Measurements from ENCODE around the gene SLC43A2. TPM values are rescaled to one million over a fixed set of nuclear protein-coding genes. Genes with fewer than 3 reads are reported as not detected.

Gene SLC43A2
- total and polyA plus RNA-seq, 2 of the 13 experiments (the other 11 are each of a cell fraction or from before 2014, with no cell fraction given): 7.3 to 20.0 TPM

DNA sequence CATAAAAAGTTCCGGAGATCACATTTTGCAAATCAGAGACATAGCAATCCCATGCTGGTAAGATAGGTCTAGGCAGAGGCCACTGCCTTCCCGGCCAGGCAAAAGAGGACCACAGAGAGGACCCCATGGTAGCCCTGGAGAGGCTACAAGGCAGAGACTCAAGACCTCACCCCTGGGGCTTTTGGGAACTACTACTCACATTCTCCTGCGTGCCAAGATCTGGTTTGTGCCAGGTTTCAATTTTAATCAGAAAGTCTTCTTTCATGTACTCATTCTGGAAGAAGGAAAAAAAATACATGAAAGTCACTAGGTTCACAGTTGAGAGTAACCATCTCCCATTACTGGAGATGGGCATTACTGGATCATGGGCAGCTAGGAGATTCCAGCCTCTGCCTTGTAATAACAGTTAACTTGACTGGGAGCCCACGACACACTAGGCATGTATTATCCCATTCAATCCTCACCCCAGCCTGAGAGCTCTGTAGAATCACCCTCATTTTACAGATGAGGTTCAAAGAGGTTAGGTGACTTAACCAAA lies 87.2 kb downstream of the SLC43A2 start (continued):
- TF ChIP-seq, protein P1, sequence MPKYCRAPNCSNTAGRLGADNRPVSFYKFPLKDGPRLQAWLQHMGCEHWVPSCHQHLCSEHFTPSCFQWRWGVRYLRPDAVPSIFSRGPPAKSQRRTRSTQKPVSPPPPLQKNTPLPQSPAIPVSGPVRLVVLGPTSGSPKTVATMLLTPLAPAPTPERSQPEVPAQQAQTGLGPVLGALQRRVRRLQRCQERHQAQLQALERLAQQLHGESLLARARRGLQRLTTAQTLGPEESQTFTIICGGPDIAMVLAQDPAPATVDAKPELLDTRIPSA (CRISPR knock-in tag; IDR thresholded peaks at IDR 0.05; ENCODE audit: borderline replicate concordance): no peak
- TF ChIP-seq SAP130 (CRISPR knock-in tag; IDR thresholded peaks at IDR 0.05; ENCODE audit: low read depth) (no peak), ARID2 (CRISPR knock-in tag; IDR thresholded peaks at IDR 0.05; ENCODE audit: borderline replicate concordance) (no peak)

DNA sequence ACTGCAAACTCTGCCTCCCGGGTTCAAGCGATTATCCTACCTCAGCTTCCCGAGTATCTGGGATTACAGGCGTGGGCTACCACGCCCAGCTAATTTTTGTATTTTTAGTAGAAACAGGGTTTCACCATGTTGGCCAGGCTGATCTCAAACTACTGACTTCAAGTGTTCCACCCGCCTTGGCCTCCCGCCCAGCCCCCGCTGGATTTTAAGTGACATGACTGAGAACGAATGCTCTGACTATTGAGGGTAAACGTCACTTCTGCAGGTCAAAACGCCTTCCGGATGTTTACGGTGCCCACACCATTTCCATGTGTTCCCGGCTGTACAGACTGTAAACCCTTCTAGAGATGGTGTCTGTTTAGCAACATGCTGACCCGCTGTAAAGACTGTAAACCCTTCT lies 88.8 kb downstream of the SLC43A2 start:
- Histone ChIP-seq H4K20me1 (ENCODE audit: insufficient read depth, low read length) (no peaks in the 10 kb centered on the region), H3K4me2 (ENCODE audit: low read depth, low read length) (no peak overlapping the region), H3K9me3 (ENCODE audit: low read length) (no peaks in the 10 kb centered on the region), H2AFZ (ENCODE audit: low read length) (no peak overlapping the region), H3K36me3 (replicated peaks in 1 of 2; ENCODE audit: control insufficient read depth in 1 of 2, insufficient read depth in 2 of 2, low read length in 2 of 2) (peaks cover 13 to 59% of the 10 kb centered on the region in 2 experiments; a peak in 4 of 5 replicates), H3K9ac (ENCODE audit: insufficient read depth, low read depth, low read length) (no peak overlapping the region), H3K4me3 (replicated peaks in 1 of 3; ENCODE audit: insufficient read depth in 1 of 3, low read depth in 2 of 3, low read length in 3 of 3) (no peak overlapping the region), H3K27me3 (ENCODE audit: control insufficient read depth in 1 of 2, insufficient read depth in 2 of 2, low read length in 2 of 2) (no peaks in the 10 kb centered on the region), H3K27ac (ENCODE audit: extremely low read length, insufficient read depth, low read length) (no peak overlapping the region), H3K4me1 (ENCODE audit: insufficient read depth, low read length) (no peaks in the 10 kb centered on the region), H3K79me2 (ENCODE audit: insufficient read depth, low read length) (no peaks in the 10 kb centered on the region)
- ATAC-seq (no peak), FAIRE-seq (no peak), DNase-seq (ENCODE audit: low spot score) (no peak)
- ChIA-PET POLR2A (no interaction called here), CTCF (ENCODE audit: low intra/inter-chr PET ratio, low total read pairs) (no interaction called here)
- in situ Hi-C loops (cut with HindIII; ENCODE audit: extremely low pct_ligation_motif_present, low pct_unique_long_range_greater_than_20kb) (no loop called here), intact Hi-C loops (cut with micrococcal nuclease; ENCODE audit: unreplicated experiment) (no loop called here)
- TF ChIP-seq, protein P2, sequence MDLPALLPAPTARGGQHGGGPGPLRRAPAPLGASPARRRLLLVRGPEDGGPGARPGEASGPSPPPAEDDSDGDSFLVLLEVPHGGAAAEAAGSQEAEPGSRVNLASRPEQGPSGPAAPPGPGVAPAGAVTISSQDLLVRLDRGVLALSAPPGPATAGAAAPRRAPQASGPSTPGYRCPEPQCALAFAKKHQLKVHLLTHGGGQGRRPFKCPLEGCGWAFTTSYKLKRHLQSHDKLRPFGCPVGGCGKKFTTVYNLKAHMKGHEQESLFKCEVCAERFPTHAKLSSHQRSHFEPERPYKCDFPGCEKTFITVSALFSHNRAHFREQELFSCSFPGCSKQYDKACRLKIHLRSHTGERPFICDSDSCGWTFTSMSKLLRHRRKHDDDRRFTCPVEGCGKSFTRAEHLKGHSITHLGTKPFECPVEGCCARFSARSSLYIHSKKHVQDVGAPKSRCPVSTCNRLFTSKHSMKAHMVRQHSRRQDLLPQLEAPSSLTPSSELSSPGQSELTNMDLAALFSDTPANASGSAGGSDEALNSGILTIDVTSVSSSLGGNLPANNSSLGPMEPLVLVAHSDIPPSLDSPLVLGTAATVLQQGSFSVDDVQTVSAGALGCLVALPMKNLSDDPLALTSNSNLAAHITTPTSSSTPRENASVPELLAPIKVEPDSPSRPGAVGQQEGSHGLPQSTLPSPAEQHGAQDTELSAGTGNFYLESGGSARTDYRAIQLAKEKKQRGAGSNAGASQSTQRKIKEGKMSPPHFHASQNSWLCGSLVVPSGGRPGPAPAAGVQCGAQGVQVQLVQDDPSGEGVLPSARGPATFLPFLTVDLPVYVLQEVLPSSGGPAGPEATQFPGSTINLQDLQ (CRISPR knock-in tag; IDR thresholded peaks at IDR 0.05): no peak
- TF ChIP-seq ZNF343 (CRISPR knock-in tag; IDR thresholded peaks at IDR 0.05): no peak
- TF ChIP-seq, protein P3, sequence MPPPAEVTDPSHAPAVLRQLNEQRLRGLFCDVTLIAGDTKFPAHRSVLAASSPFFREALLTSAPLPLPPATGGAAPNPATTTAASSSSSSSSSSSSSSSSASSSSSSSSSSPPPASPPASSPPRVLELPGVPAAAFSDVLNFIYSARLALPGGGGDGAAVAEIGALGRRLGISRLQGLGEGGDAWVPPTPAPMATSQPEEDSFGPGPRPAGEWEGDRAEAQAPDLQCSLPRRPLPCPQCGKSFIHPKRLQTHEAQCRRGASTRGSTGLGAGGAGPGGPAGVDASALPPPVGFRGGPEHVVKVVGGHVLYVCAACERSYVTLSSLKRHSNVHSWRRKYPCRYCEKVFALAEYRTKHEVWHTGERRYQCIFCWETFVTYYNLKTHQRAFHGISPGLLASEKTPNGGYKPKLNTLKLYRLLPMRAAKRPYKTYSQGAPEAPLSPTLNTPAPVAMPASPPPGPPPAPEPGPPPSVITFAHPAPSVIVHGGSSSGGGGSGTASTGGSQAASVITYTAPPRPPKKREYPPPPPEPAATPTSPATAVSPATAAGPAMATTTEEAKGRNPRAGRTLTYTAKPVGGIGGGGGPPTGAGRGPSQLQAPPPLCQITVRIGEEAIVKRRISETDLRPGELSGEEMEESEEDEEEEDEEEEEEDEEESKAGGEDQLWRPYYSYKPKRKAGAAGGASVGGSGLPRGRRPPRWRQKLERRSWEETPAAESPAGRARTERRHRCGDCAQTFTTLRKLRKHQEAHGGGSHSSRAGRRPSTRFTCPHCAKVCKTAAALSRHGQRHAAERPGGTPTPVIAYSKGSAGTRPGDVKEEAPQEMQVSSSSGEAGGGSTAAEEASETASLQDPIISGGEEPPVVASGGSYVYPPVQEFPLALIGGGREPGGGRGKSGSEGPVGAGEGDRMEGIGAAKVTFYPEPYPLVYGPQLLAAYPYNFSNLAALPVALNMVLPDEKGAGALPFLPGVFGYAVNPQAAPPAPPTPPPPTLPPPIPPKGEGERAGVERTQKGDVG (CRISPR knock-in tag; IDR thresholded peaks at IDR 0.05; ENCODE audit: borderline replicate concordance): no peak
- 100% methylated on average over 15 of the region's 15 CpGs for WGBS (ENCODE audit: low lambda C conversion rate)
- BruUV-seq (replicated peaks): no TSS peak

Measured in HepG2 (cell line).